ENCODE results near the gene GAS2.

The GAS2 gene

GRCh38 chr11:22728600-22729389, 62.4 kb downstream of the GAS2 start:
- DNase-seq = no peak

GRCh38 chr11:22730319-22730718, 63.9 kb downstream of the GAS2 start:
- DNase-seq = peak; percentile 4

- DNase-seq = no peak
These were observed 66.2 kb downstream of the GAS2 start for GRCh38 chr11:22732588-22732987.

GRCh38 chr11:22733475-22734248, 67.3 kb downstream of the GAS2 start:
- DNase-seq = no peak

GRCh38 chr11:22734628-22735345, 68.4 kb downstream of the GAS2 start:
- no peak for DNase-seq

- no peak for DNase-seq
These were observed 75.8 kb downstream of the GAS2 start for GRCh38 chr11:22742157-22742613.

GRCh38 chr11:22749536-22749935, 83.1 kb downstream of the GAS2 start:
- DNase-seq = no peak

GRCh38 chr11:22752908-22753310, 86.5 kb downstream of the GAS2 start:
- peak; percentile 64 for DNase-seq

GRCh38 chr11:22753416-22753815, 87.0 kb downstream of the GAS2 start:
- no peak for DNase-seq

GRCh38 chr11:22761066-22761465, 94.7 kb downstream of the GAS2 start:
- no peak for DNase-seq

GRCh38 chr11:22763166-22763565, 96.8 kb downstream of the GAS2 start:
- DNase-seq = no peak

GRCh38 chr11:22764735-22765134, 98.3 kb downstream of the GAS2 start:
- no peak for DNase-seq

GRCh38 chr11:22768281-22768680, 101.9 kb downstream of the GAS2 start:
- DNase-seq = no peak

- no peak for DNase-seq
These were observed 102.7 kb downstream of the GAS2 start for GRCh38 chr11:22769081-22769480.

GRCh38 chr11:22774716-22775115, 108.3 kb downstream of the GAS2 start:
- DNase-seq = no peak

- DNase-seq = no peak
These were observed 108.8 kb downstream of the GAS2 start for GRCh38 chr11:22775248-22775647.

GRCh38 chr11:22778642-22779041, 112.2 kb downstream of the GAS2 start:
- no peak for DNase-seq

- no peak for DNase-seq
These were observed 113.4 kb downstream of the GAS2 start for GRCh38 chr11:22779850-22780249.

GRCh38 chr11:22780952-22781593, 114.7 kb downstream of the GAS2 start:
- DNase-seq = no peak

GRCh38 chr11:22785251-22785650, 118.8 kb downstream of the GAS2 start:
- DNase-seq = no peak

GRCh38 chr11:22786475-22786874, 120.1 kb downstream of the GAS2 start:
- no peak for DNase-seq

GRCh38 chr11:22787055-22787454, 120.6 kb downstream of the GAS2 start:
- no peak for DNase-seq

GRCh38 chr11:22787551-22788162, 121.2 kb downstream of the GAS2 start:
- peak; percentile 30 for DNase-seq
